Caco-2 (cell line): Measurements from ENCODE around the gene SLC44A5. TPM values are rescaled to one million over a fixed set of nuclear protein-coding genes. Genes with fewer than 3 reads are reported as not detected.

ENCODE experiments used
- BruUV-seq: library from RNA; stranded (reverse); fragments of 400-500 nt; replicated peaks from 2 replicates; lab custom pipeline; 2021; lab: Mats Ljungman, UMichigan
- CTCF ChIA-PET: fragments of 300-600 bp; sonication (Branson Sonifier 250); formaldehyde crosslinking; loops from one replicate; lab custom pipeline; 2022; ENCODE audit warnings: antibody characterized with exemption; lab: Charles Lee
- POLR2A ChIA-PET: fragments of 300-600 bp; sonication (Branson Sonifier 250); formaldehyde crosslinking; loops from one replicate; lab custom pipeline; 2022; ENCODE audit warnings: antibody characterized with exemption; lab: Charles Lee
- DNase-seq, 2 experiments: peaks; one replicate each; pipeline versions ENCODE4 v3.0.0 to v3.0.0-alpha.2; 2020 to 2022
- H3K27me3 ChIP-seq: replicated peaks from 2 replicates; pipeline ENCODE4 v1.6.0; 2011; ENCODE audit warnings: low read length; ENCODE audit not compliant: control insufficient read depth, insufficient read depth
- H3K36me3 ChIP-seq: 2 replicates; pipeline ENCODE4 v1.5.1; 2011; ENCODE audit warnings: low read length; ENCODE audit not compliant: control insufficient read depth, insufficient read depth
- H3K4me1 ChIP-seq: fragments of 250-450 bp; sonication (Bioruptor Pico); 2 replicates; pipeline ENCODE4 v1.5.1; 2020; ENCODE audit warnings: mild to moderate bottlenecking
- H3K4me3 ChIP-seq: 2 replicates; pipeline ENCODE4 v1.5.1; 2011; ENCODE audit warnings: low read depth, mild to moderate bottlenecking, control low read depth, low read length
- H3K9me3 ChIP-seq: fragments of 250-450 bp; sonication (Bioruptor Pico); 2 replicates; pipeline ENCODE4 v1.5.1; 2020; ENCODE audit warnings: mild to moderate bottlenecking, moderate library complexity
- H3K27ac Mint-ChIP-seq: one replicate; pipeline ENCODE4 v1.8.0; 2022; ENCODE audit warnings: mixed read lengths; ENCODE audit not compliant: unreplicated experiment
- H3K27me3 Mint-ChIP-seq: one replicate; pipeline ENCODE4 v1.8.0; 2022; ENCODE audit warnings: mixed read lengths; ENCODE audit not compliant: insufficient read depth, unreplicated experiment
- H3K36me3 Mint-ChIP-seq: one replicate; pipeline ENCODE4 v1.8.0; 2022; ENCODE audit warnings: mild to moderate bottlenecking, mixed read lengths; ENCODE audit not compliant: insufficient read depth, unreplicated experiment
- H3K4me1 Mint-ChIP-seq: one replicate; pipeline ENCODE4 v1.8.0; 2022; ENCODE audit warnings: low read depth, mixed read lengths; ENCODE audit not compliant: unreplicated experiment
- H3K4me3 Mint-ChIP-seq: one replicate; pipeline ENCODE4 v1.8.0; 2022; ENCODE audit warnings: mild to moderate bottlenecking, moderate library complexity, mixed read lengths; ENCODE audit not compliant: unreplicated experiment
- H3K9me3 Mint-ChIP-seq: one replicate; pipeline ENCODE4 v1.8.0; 2022; ENCODE audit warnings: mixed read lengths; ENCODE audit not compliant: unreplicated experiment
- CTCF ChIP-seq, 2 experiments: fragments of 200-600 bp in 1 of 2; IDR thresholded peaks; 1 replicate in 1 of 2; 2 replicates in 1 of 2; pipeline versions ENCODE4 v1.5.1 to v1.8.0; 2011 to 2022; ENCODE audit warnings: antibody characterized with exemption in 1 of 2, control low read depth in 1 of 2, inconsistent platforms in 1 of 2, low read depth in 1 of 2, low read length in 1 of 2, mild to moderate bottlenecking in 1 of 2, moderate library complexity in 1 of 2; ENCODE audit not compliant: insufficient read depth in 1 of 2, severe bottlenecking in 1 of 2, unreplicated experiment in 1 of 2
- intact Hi-C: fragments of 100-400 bp; cut with micrococcal nuclease; formaldehyde crosslinking; loops from one replicate; pipeline ENCODE4 v1.10.0; 2022; ENCODE audit not compliant: unreplicated experiment
- total RNA-seq: library from RNA; stranded (reverse); gene quantifications from 2 replicates; pipeline ENCODE4 v1.2.3, GENCODE V29; 2022

SLC44A5 gene
- total RNA-seq, 1 experiment from 2014 or later: 13.6 TPM

- H3K36me3 Mint-ChIP-seq: no peaks in the 10 kb centered on the region
- CTCF ChIA-PET: no interaction called here
- H3K36me3 ChIP-seq: no peaks in the 10 kb centered on the region
- H3K27me3 ChIP-seq: no peaks in the 10 kb centered on the region
- no TSS peak for BruUV-seq
- intact Hi-C loops: loop anchor here (1.0 kb wide), 1 partner anchor 43 kb away; no protein-coding TSS in a partner anchor
- no peaks in the 10 kb centered on the region for H3K27me3 Mint-ChIP-seq
- peak overlapping the region; percentile 83 for H3K27ac Mint-ChIP-seq
- no peak for TF ChIP-seq CTCF (IDR thresholded peaks at IDR 0.05; ENCODE audit: insufficient read depth in 1 of 2, low read depth in 1 of 2, low read length in 1 of 2, severe bottlenecking in 1 of 2, unreplicated experiment in 1 of 2)
- POLR2A ChIA-PET: no interaction called here
- H3K4me3 ChIP-seq: no peak overlapping the region
- no peaks in the 10 kb centered on the region for H3K9me3 ChIP-seq
- peak overlapping the region; percentile 34 for H3K4me3 Mint-ChIP-seq
- no peak for DNase-seq
- H3K9me3 Mint-ChIP-seq: no peaks in the 10 kb centered on the region
- H3K4me1 Mint-ChIP-seq: peaks cover 9% of the 10 kb centered on the region
- peaks cover 11% of the 10 kb centered on the region for H3K4me1 ChIP-seq
These were observed 22.0 kb downstream of the SLC44A5 start for GRCh38 chr1:75588779-75589475.

- Histone ChIP-seq H3K27me3 (no peaks in the 10 kb centered on the region), H3K4me1 (peaks cover 11% of the 10 kb centered on the region), H3K9me3 (no peaks in the 10 kb centered on the region), H3K36me3 (no peaks in the 10 kb centered on the region), H3K4me3 (no peak overlapping the region)
- H3K9me3 Mint-ChIP-seq: no peaks in the 10 kb centered on the region
- H3K27ac Mint-ChIP-seq: no peak overlapping the region
- H3K36me3 Mint-ChIP-seq: no peaks in the 10 kb centered on the region
- H3K4me3 Mint-ChIP-seq: no peak overlapping the region
- intact Hi-C loops: loop anchor here (1.0 kb wide), 1 partner anchor 45 kb away; no protein-coding TSS in a partner anchor
- TF ChIP-seq CTCF (IDR thresholded peaks at IDR 0.05; ENCODE audit: insufficient read depth in 1 of 2, low read depth in 1 of 2, low read length in 1 of 2, severe bottlenecking in 1 of 2, unreplicated experiment in 1 of 2): no peak
- ChIA-PET POLR2A (no interaction called here), CTCF (no interaction called here)
- no TSS peak for BruUV-seq
- peaks cover 9% of the 10 kb centered on the region for H3K4me1 Mint-ChIP-seq
- no peaks in the 10 kb centered on the region for H3K27me3 Mint-ChIP-seq
- no peak for DNase-seq
These were observed 23.2 kb downstream of the SLC44A5 start for GRCh38 chr1:75587692-75588091.

GRCh38 chr1:75583282-75583681 is 27.6 kb downstream of the SLC44A5 start:
- Histone ChIP-seq H3K4me3 (no peak overlapping the region), H3K9me3 (no peaks in the 10 kb centered on the region), H3K4me1 (no peaks in the 10 kb centered on the region; the same call in 1 of the 2 replicates), H3K36me3 (no peaks in the 10 kb centered on the region), H3K27me3 (no peaks in the 10 kb centered on the region)
- no TSS peak for BruUV-seq
- POLR2A ChIA-PET: no interaction called here
- CTCF ChIA-PET: no interaction called here
- intact Hi-C loops: no loop called here
- no peaks in the 10 kb centered on the region for H3K9me3 Mint-ChIP-seq
- no peaks in the 10 kb centered on the region for H3K4me1 Mint-ChIP-seq
- no peak overlapping the region for H3K4me3 Mint-ChIP-seq
- H3K36me3 Mint-ChIP-seq: no peaks in the 10 kb centered on the region
- no peaks in the 10 kb centered on the region for H3K27me3 Mint-ChIP-seq
- TF ChIP-seq CTCF (IDR thresholded peaks at IDR 0.05; ENCODE audit: insufficient read depth in 1 of 2, low read depth in 1 of 2, low read length in 1 of 2, severe bottlenecking in 1 of 2, unreplicated experiment in 1 of 2): no peak
- H3K27ac Mint-ChIP-seq: no peak overlapping the region
- DNase-seq: no peak
